GM13977 (cell line): ENCODE results near the gene DYNLT3.

Experiments
- DNase-seq: peaks from one replicate; pipeline ENCODE4 v3.0.0; 2012; ENCODE audit warnings: low spot score
- CTCF ChIP-seq: IDR thresholded peaks from 2 replicates; pipeline ENCODE4 v1.5.1; 2012; ENCODE audit warnings: mild to moderate bottlenecking, control low read depth; ENCODE audit not compliant: insufficient read depth; ENCODE audit errors: extremely low read depth, missing control alignments
- in situ Hi-C: fragments of 300-500 bp; cut with MboI; formaldehyde crosslinking; loops from one replicate; pipeline ENCODE4 v1.12.0; 2022; ENCODE audit warnings: low sequenced_read_pairs, low pct_unique_long_range_greater_than_20kb, mixed read lengths, inconsistent platforms; ENCODE audit not compliant: unreplicated experiment

Gene DYNLT3

DNA sequence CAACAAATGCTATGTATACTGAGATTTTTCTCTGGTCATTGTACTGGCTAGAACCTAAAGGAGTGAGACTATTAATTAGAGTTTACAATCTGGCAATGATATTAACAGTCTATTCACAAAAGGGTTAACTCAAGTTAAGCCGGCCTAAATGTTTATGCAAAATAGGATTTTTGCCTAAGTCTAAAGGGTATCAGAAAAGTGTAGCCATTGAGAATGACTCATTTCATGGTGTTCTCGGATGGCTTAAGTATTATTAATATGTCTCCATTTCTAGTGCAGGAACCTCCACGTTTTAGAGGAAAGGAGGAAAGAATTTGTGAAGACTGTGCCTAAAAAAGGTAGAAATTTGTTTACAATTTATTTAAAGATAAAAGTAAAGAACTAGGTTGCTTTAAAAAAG, 29.8 kb downstream of the DYNLT3 start:
- in situ Hi-C loops, result no loop called here
- DNase-seq, result no peak
- TF ChIP-seq CTCF, result no peak

GRCh38 chrX:37817176-37817575, 30.2 kb downstream of the DYNLT3 start:
- no peak for TF ChIP-seq CTCF
- no peak for DNase-seq
- in situ Hi-C loops, result no loop called here

- no peak for DNase-seq
- no peak for TF ChIP-seq CTCF
- in situ Hi-C loops, result no loop called here
These were observed 30.6 kb downstream of the DYNLT3 start for GRCh38 chrX:37816766-37817165.

- in situ Hi-C loops, result no loop called here
- DNase-seq, result no peak
- no peak for TF ChIP-seq CTCF
These were observed 32.0 kb downstream of the DYNLT3 start for GRCh38 chrX:37815366-37815765.

- in situ Hi-C loops, result no loop called here
- TF ChIP-seq CTCF, result no peak
- DNase-seq, result no peak
These were observed 33.8 kb downstream of the DYNLT3 start for GRCh38 chrX:37813570-37813969.

GRCh38 chrX:37812110-37812509, 35.3 kb downstream of the DYNLT3 start:
- no peak for DNase-seq
- in situ Hi-C loops, result no loop called here
- TF ChIP-seq CTCF, result no peak

DNA sequence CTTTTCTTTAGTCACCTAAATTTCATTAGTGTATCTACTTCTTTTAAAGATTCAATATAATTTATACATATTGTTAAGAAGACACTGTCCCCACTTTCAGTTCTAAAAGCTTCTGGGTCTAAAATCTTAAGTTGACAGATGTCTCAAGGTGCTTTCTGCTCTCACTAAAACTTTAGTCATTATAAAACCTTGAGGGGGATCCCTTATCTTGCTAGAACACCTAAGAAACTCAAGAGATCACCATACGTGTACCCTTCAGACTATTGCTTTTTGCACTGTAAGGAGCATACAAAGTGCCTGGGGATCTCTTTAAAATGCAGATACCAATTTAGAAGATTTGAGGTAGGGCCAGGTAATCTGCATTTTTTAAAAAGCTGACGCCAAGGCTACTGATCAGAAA, 37.4 kb downstream of the DYNLT3 start:
- in situ Hi-C loops, result no loop called here
- no peak for DNase-seq
- TF ChIP-seq CTCF, result no peak
